ENCODE results near the gene MUL1. TPM values are rescaled to one million over a fixed set of nuclear protein-coding genes. Genes with fewer than 3 reads are reported as not detected.

MUL1 gene
- total and polyA plus RNA-seq, 2 of the 8 experiments (the other 6 are each of a cell fraction or from before 2014, with no cell fraction given), result 16.4 to 20.8 TPM

- Histone ChIP-seq H3K14ac (ENCODE audit: insufficient read length) (no peak overlapping the region), H2BK15ac (ENCODE audit: low read length) (no peak overlapping the region), H3K56ac (replicated peaks; ENCODE audit: insufficient read length, low read depth, low read length) (no peak overlapping the region), H4K20me1 (replicated peaks in 1 of 2; ENCODE audit: control insufficient read depth in 1 of 2, insufficient read depth in 2 of 2, low read length in 2 of 2) (no peaks in the 10 kb centered on the region), H3K4me3 (ENCODE audit: extremely low read depth in 1 of 4, insufficient read depth in 2 of 4, low read depth in 3 of 4, low read length in 4 of 4) (peak overlapping the region; percentile 10 to 50 (median 23); a peak in 4 of 8 replicates), H3K9me3 (ENCODE audit: insufficient read depth in 2 of 2, low read depth in 1 of 2, low read length in 1 of 2) (no peaks in the 10 kb centered on the region), H4K91ac (replicated peaks; ENCODE audit: insufficient read length, low read length) (no peak overlapping the region), H3K79me1 (ENCODE audit: low read depth, low read length) (no peaks in the 10 kb centered on the region), H2BK5ac (ENCODE audit: low read depth, low read length) (no peak overlapping the region), H2BK20ac (ENCODE audit: low read length) (peak overlapping the region; percentile 77), H2BK120ac (replicated peaks; ENCODE audit: low read depth, low read length) (no peak overlapping the region), H3K23me2 (ENCODE audit: low read depth, low read length) (peaks cover 7% of the 10 kb centered on the region; the same call in 1 of the 2 replicates), H2AFZ (ENCODE audit: low read length) (peak overlapping the region; percentile 99), H3K36me3 (ENCODE audit: control insufficient read depth in 2 of 4, insufficient read depth in 4 of 4, low read length in 3 of 4) (no peaks in the 10 kb centered on the region), H3K4ac (replicated peaks; ENCODE audit: insufficient read length, low read depth, low read length) (no peak overlapping the region), H3K4me1 (replicated peaks in 1 of 4; ENCODE audit: control insufficient read depth in 3 of 4, insufficient read depth in 4 of 4, low read length in 3 of 4) (peaks cover 8 to 19% (median 12%) of the 10 kb centered on the region in 4 experiments; a peak in 6 of 7 replicates), H3K23ac (ENCODE audit: insufficient read length) (no peak overlapping the region), H3K4me2 (ENCODE audit: insufficient read depth in 1 of 2, low read depth in 2 of 2, low read length in 2 of 2) (peak overlapping the region; percentile 78 to 83), H3K9ac (replicated peaks in 1 of 4; ENCODE audit: extremely low read depth in 1 of 4, low read depth in 3 of 4, low read length in 3 of 4) (peak overlapping the region in 1 of 4 experiments; percentile 48; a peak in 2 of 7 replicates), H4K5ac (ENCODE audit: insufficient read length, low read depth, low read length) (peak overlapping the region; percentile 17), H3K18ac (ENCODE audit: extremely low read depth, low read length) (peak overlapping the region; percentile 72), H3K27ac (ENCODE audit: low read depth, low read length) (no peak overlapping the region), H3K79me2 (ENCODE audit: control insufficient read depth in 1 of 2, insufficient read depth in 2 of 2, low read length in 2 of 2) (no peaks in the 10 kb centered on the region), H2AK5ac (ENCODE audit: low read depth, low read length) (no peak overlapping the region), H4K8ac (ENCODE audit: extremely low read depth, insufficient read depth, low read length) (no peak overlapping the region), H3K27me3 (replicated peaks in 1 of 4; ENCODE audit: control insufficient read depth in 3 of 4, extremely low read depth in 1 of 4, insufficient read depth in 3 of 4, low read length in 3 of 4) (peaks cover 0 to 8% (median 4%) of the 10 kb centered on the region in 4 experiments; a peak in 5 of 7 replicates), H2BK12ac (ENCODE audit: low read depth, low read length) (peak overlapping the region; percentile 60; the same call in 1 of the 2 replicates)
- FAIRE-seq (peak; percentile 82), DNase-seq (ENCODE audit: low read depth in 1 of 2, low spot score in 2 of 2) (peak in 1 of 2 experiments; percentile 89)
- ChIA-PET CTCF (ENCODE audit: partially characterized antibody) (interaction anchor here (1.0 to 4.2 kb wide), 8 partner anchors 10 to 114 kb away, joined by 3 to 26 read pairs (median 4); no protein-coding TSS in a partner anchor), POLR2A (ENCODE audit: partially characterized antibody) (interaction anchor here (0.6 to 1.7 kb wide), 4 partner anchors 11 to 117 kb away, joined by 3 to 8 read pairs (median 4); partner anchors contain the start of gene CAMK2N1)
- 33% methylated on average over 28 of the region's 28 CpGs; no CpG with 5 or more reads in 1 of the 2 experiments for WGBS, 2 experiments (ENCODE audit: extremely low coverage in 1 of 2, insufficient coverage in 1 of 2, insufficient read length in 1 of 2, insufficient replicate concordance in 2 of 2, low coverage in 1 of 2, low lambda C conversion rate in 2 of 2, missing lambda C conversion rate in 1 of 2)
- TF ChIP-seq SIN3A (conservative IDR thresholded peaks at IDR 0.05 in 1 of 2, IDR thresholded peaks at IDR 0.05 in 1 of 2; ENCODE audit: low read depth in 1 of 2, low read length in 2 of 2), result no peak
- TF ChIP-seq JUN (IDR thresholded peaks at IDR 0.05; ENCODE audit: low read depth, low read length), result no peak
- TF ChIP-seq SIRT6 (IDR thresholded peaks at IDR 0.05; ENCODE audit: low read length), result no peak
- no peak for TF ChIP-seq SIX5 (IDR thresholded peaks at IDR 0.05; ENCODE audit: low read depth, low read length)
- TF ChIP-seq EZH2 (IDR thresholded peaks at IDR 0.05; ENCODE audit: low read depth, low read length, severe bottlenecking), result no peak
- no peak for TF ChIP-seq SRF (IDR thresholded peaks at IDR 0.05; ENCODE audit: low read depth, low read length)
- TF ChIP-seq NRF1 (IDR thresholded peaks at IDR 0.05; ENCODE audit: low read depth, low read length), result peak; percentile 56
- no peak for TF ChIP-seq TBP (IDR thresholded peaks at IDR 0.05; ENCODE audit: low read depth, low read length)
- TF ChIP-seq NANOG (IDR thresholded peaks at IDR 0.05; ENCODE audit: insufficient read depth, low read depth, low read length, poor library complexity, severe bottlenecking), result no peak
- no peak for TF ChIP-seq SP1 (IDR thresholded peaks at IDR 0.05; ENCODE audit: low read depth, low read length)
- no peak for TF ChIP-seq SP4 (IDR thresholded peaks at IDR 0.05; ENCODE audit: low read length)
These were observed 34.9 kb downstream of the MUL1 start for GRCh38 chr1:20472860-20473711.
